Spleen (tissue), 11 donors: ENCODE results near the gene TBXAS1. TPM values are rescaled to one million over a fixed set of nuclear protein-coding genes. Genes with fewer than 3 reads are reported as not detected.

Experiments
- DNase-seq: peaks from one replicate; pipeline ENCODE4 v3.0.0-alpha.2; 2020
- H3K27ac ChIP-seq, 8 donors: fragments of 200-600 bp; sonication (generic) in 7 of 8; 1 replicate in 4 of 8; 2 replicates in 4 of 8; pipeline versions ENCODE4 v1.5.0 to v1.8.0; 2016 to 2021; ENCODE audit warnings: inconsistent platforms in 4 of 8, mild to moderate bottlenecking in 4 of 8, moderate library complexity in 1 of 8
- H3K27me3 ChIP-seq, 7 donors: fragments of 200-600 bp; sonication (generic) in 6 of 7; replicated peaks in 1 of 7; 1 replicate in 4 of 7; 2 replicates in 3 of 7; pipeline versions ENCODE4 v1.5.0 to v1.8.0; 2016 to 2021; ENCODE audit warnings: inconsistent platforms in 3 of 7, mild to moderate bottlenecking in 1 of 7
- H3K36me3 ChIP-seq, 6 donors: fragments of 200-600 bp; sonication (generic) in 5 of 6; 1 replicate in 4 of 6; 2 replicates in 2 of 6; pipeline versions ENCODE4 v1.5.0 to v1.8.0; 2016 to 2021; ENCODE audit warnings: inconsistent platforms in 2 of 6
- H3K4me1 ChIP-seq, 6 donors: fragments of 200-600 bp; sonication (generic) in 5 of 6; 1 replicate in 3 of 6; 2 replicates in 3 of 6; pipeline versions ENCODE4 v1.5.0 to v1.8.0; 2016 to 2021; ENCODE audit warnings: inconsistent platforms in 3 of 6
- H3K4me3 ChIP-seq, 8 donors: fragments of 200-600 bp; sonication (generic) in 7 of 8; 1 replicate in 4 of 8; 2 replicates in 4 of 8; pipeline versions ENCODE4 v1.5.0 to v1.8.0; 2016 to 2021; ENCODE audit warnings: inconsistent platforms in 4 of 8, mild to moderate bottlenecking in 4 of 8, moderate library complexity in 2 of 8
- H3K9me3 ChIP-seq, 8 donors: fragments of 200-600 bp; sonication (generic) in 7 of 8; 1 replicate in 4 of 8; 2 replicates in 4 of 8; pipeline versions ENCODE4 v1.5.0 to v1.8.0; 2016 to 2021; ENCODE audit warnings: inconsistent platforms in 4 of 8
- CTCF ChIP-seq, 11 experiments: fragments of 200-600 bp in 7 of 11; fragments of 450-650 bp in 4 of 11; sonication (generic) in 4 of 11; IDR thresholded peaks in 8 of 11; conservative IDR thresholded peaks in 3 of 11; 1 replicate in 7 of 11; 2 replicates in 4 of 11; pipeline versions ENCODE4 v1.4.0 to v1.8.0; 2016 to 2021; ENCODE audit warnings: antibody characterized with exemption in 11 of 11, inconsistent platforms in 4 of 11, mild to moderate bottlenecking in 1 of 11
- POLR2A ChIP-seq, 3 donors: fragments of 450-650 bp; IDR thresholded peaks; one replicate each; pipeline ENCODE4 v1.5.1; 2017; ENCODE audit warnings: antibody characterized with exemption in 3 of 3, mild to moderate bottlenecking in 1 of 3
- POLR2AphosphoS5 ChIP-seq, 3 donors: sonication (generic); formaldehyde crosslinking; IDR thresholded peaks; one replicate each; pipeline ENCODE4 v1.5.1; 2017; ENCODE audit warnings: antibody characterized with exemption in 3 of 3
- WGBS, 5 donors: extraction: QIAGEN DNeasy Blood & Tissue Kit in 3 of 5; methylation state at CpG; one replicate each; pipeline versions ENCODE4 v1.1.5 to v1.1.7; 2013 to 2018; 5-methylcytosine and 5-hydroxymethylcytosine counted together
- intact Hi-C: fragments of 100-400 bp; cut with DNase I; formaldehyde crosslinking; loops from one replicate; pipeline ENCODE4 v1.15.0; 2023; ENCODE audit warnings: low total_unique reads
- polyA plus RNA-seq, 3 donors: library from polyadenylated mRNA; stranded (reverse); fragments of 200-250 nt; gene quantifications; one replicate each; pipeline ENCODE4 v1.2.1, GENCODE V29; 2013
- total RNA-seq, 7 donors: library from RNA; depleted of rRNA in 3 of 7; stranded (reverse); fragments of >200 nt in 3 of 7; fragmentation: NEBNext Ultra II Directional in 4 of 7; extraction: Animal tissue kit (Norgen Biotek cat#: 25700) in 4 of 7; gene quantifications; one replicate each; pipeline versions ENCODE4 v1.1.0 to v1.2.1, GENCODE V29; 2016 to 2021
- donor health status: healthy with polysubstance abuse.
- donor health status: DM: no; HTN: no; CAD: no; lungs with moderate emphysema.
- donor health status: DM: no; HTN: no; CAD: no.
- donor health status: Bipolar disorder and iron deficiency.
- donor health status: healthy.
- donor health status: DM: no; HTN: no; CAD: no.
- donor health status: DM: yes; HTN: yes; CAD: no.

Gene TBXAS1
- total and polyA plus RNA-seq, 10 donors = 19.8 to 287 (median 147) TPM

GRCh38 chr7:139871331-139871730 lies 42.3 kb downstream of the TBXAS1 start:
- Histone ChIP-seq H3K4me1 (peaks cover 5 to 58% (median 13%) of the 10 kb centered on the region in 6 donors), H3K36me3 (peaks cover 0 to 52% (median 2%) of the 10 kb centered on the region in 6 donors), H3K9me3 (no peaks in the 10 kb centered on the region), H3K27me3 (no peaks in the 10 kb centered on the region), H3K27ac (peak overlapping the region in 3 of 8 donors; percentile 0 to 49 (median 10)), H3K4me3 (no peak overlapping the region)
- intact Hi-C loops = no loop called here
- no peak for DNase-seq
- WGBS, 5 donors = 87 to 98% (median 93%) methylated on average over 8 of the region's 8 CpGs
- no peak for TF ChIP-seq POLR2AphosphoS5 (IDR thresholded peaks at IDR 0.05)
- TF ChIP-seq POLR2A (IDR thresholded peaks at IDR 0.05) = no peak
- TF ChIP-seq CTCF (IDR thresholded peaks at IDR 0.05 in 8 of 11, conservative IDR thresholded peaks at IDR 0.05 in 3 of 11) = no peak

GRCh38 chr7:139871820-139872219 lies 42.8 kb downstream of the TBXAS1 start:
- no peak overlapping the region for H3K4me3 ChIP-seq
- H3K27ac ChIP-seq = no peak overlapping the region
- H3K36me3 ChIP-seq = peaks cover 0 to 57% (median 2%) of the 10 kb centered on the region in 6 donors
- TF ChIP-seq POLR2AphosphoS5 (IDR thresholded peaks at IDR 0.05) = no peak
- no peak for TF ChIP-seq CTCF (IDR thresholded peaks at IDR 0.05 in 8 of 11, conservative IDR thresholded peaks at IDR 0.05 in 3 of 11)
- TF ChIP-seq POLR2A (IDR thresholded peaks at IDR 0.05) = no peak
- H3K9me3 ChIP-seq = no peaks in the 10 kb centered on the region
- intact Hi-C loops = no loop called here
- peaks cover 5 to 63% (median 13%) of the 10 kb centered on the region in 6 donors for H3K4me1 ChIP-seq
- DNase-seq = no peak
- no peaks in the 10 kb centered on the region for H3K27me3 ChIP-seq
- WGBS, 5 donors = 77 to 96% (median 84%) methylated on average over 2 of the region's 2 CpGs

- Histone ChIP-seq H3K9me3 (no peaks in the 10 kb centered on the region), H3K27ac (peak overlapping the region in 4 of 8 donors; percentile 29 to 66 (median 63)), H3K36me3 (peaks cover 0 to 60% (median 2%) of the 10 kb centered on the region in 6 donors), H3K27me3 (no peaks in the 10 kb centered on the region), H3K4me1 (peaks cover 5 to 64% (median 13%) of the 10 kb centered on the region in 6 donors), H3K4me3 (no peak overlapping the region)
- TF ChIP-seq POLR2A (IDR thresholded peaks at IDR 0.05) (no peak), CTCF (IDR thresholded peaks at IDR 0.05 in 8 of 11, conservative IDR thresholded peaks at IDR 0.05 in 3 of 11) (no peak), POLR2AphosphoS5 (IDR thresholded peaks at IDR 0.05) (no peak)
- DNase-seq = no peak
- 58 to 84% (median 71%) methylated on average over 8 of the region's 8 CpGs for WGBS, 5 donors
- intact Hi-C loops = no loop called here
Observed at GRCh38 chr7:139873593-139874301, 44.7 kb downstream of the TBXAS1 start.

GRCh38 chr7:139874302-139874629 lies 45.2 kb downstream of the TBXAS1 start:
- peak overlapping the region in 3 of 8 donors; percentile 61 to 66 (median 65) for H3K27ac ChIP-seq
- no peak for DNase-seq
- no peak overlapping the region for H3K4me3 ChIP-seq
- peaks cover 5 to 62% (median 13%) of the 10 kb centered on the region in 6 donors for H3K4me1 ChIP-seq
- no peak for TF ChIP-seq POLR2AphosphoS5 (IDR thresholded peaks at IDR 0.05)
- no peak for TF ChIP-seq CTCF (IDR thresholded peaks at IDR 0.05 in 8 of 11, conservative IDR thresholded peaks at IDR 0.05 in 3 of 11)
- TF ChIP-seq POLR2A (IDR thresholded peaks at IDR 0.05) = no peak
- H3K9me3 ChIP-seq = no peaks in the 10 kb centered on the region
- intact Hi-C loops = no loop called here
- no peaks in the 10 kb centered on the region for H3K27me3 ChIP-seq
- peaks cover 0 to 65% (median 2%) of the 10 kb centered on the region in 6 donors for H3K36me3 ChIP-seq
- WGBS, 5 donors = 91 to 94% (median 94%) methylated on average over 9 of the region's 9 CpGs
